ENCODE data around the gene CBX2. TPM values are rescaled to one million over a fixed set of nuclear protein-coding genes. Genes with fewer than 3 reads are reported as not detected.
A peak's percentile ranks its signal among the peaks of the same experiment; 100 is the strongest.

CBX2 gene
- polyA plus RNA-seq, 1 of the 3 experiments (the other 2 are of a cell fraction): 22.4 TPM

- CTCF ChIA-PET: interaction anchor here (0.6 to 14.7 kb wide), 33 partner anchors 11 to 274 kb away, joined by 3 to 274 read pairs (median 5); partner anchors contain the start of genes CBX2, CBX4 and CBX8
- Histone ChIP-seq H4K20me1 (ENCODE audit: insufficient read depth) (no peaks in the 10 kb centered on the region), H3F3A (replicated peaks; ENCODE audit: insufficient read depth) (peaks cover 19% of the 10 kb centered on the region), H3K36me3 (replicated peaks in 1 of 2; ENCODE audit: control insufficient read depth in 1 of 2, insufficient read depth in 2 of 2, low read length in 1 of 2) (no peaks in the 10 kb centered on the region), H3K4me3 (ENCODE audit: low read depth in 2 of 2, low read length in 1 of 2) (no peak overlapping the region), H3K9me3 (no peaks in the 10 kb centered on the region), H2AFZ (ENCODE audit: low read depth) (no peak overlapping the region), H3K4me1 (ENCODE audit: control insufficient read depth in 1 of 2, insufficient read depth in 2 of 2, low read depth in 1 of 2, low read length in 1 of 2) (peaks cover 15 to 35% of the 10 kb centered on the region in 2 experiments), H3K79me2 (ENCODE audit: insufficient read depth) (no peaks in the 10 kb centered on the region), H3K9ac (no peak overlapping the region), H3K9me2 (no peaks in the 10 kb centered on the region), H3K4me2 (no peak overlapping the region), H3K27ac (ENCODE audit: low read depth in 2 of 2, low read length in 1 of 2) (no peak overlapping the region; a peak in 1 of 4 replicates), H3K27me3 (ENCODE audit: insufficient read depth) (peaks cover 56% of the 10 kb centered on the region)
- POLR2A ChIA-PET: interaction anchor here (0.5 to 6.9 kb wide), 5 partner anchors 12 to 165 kb away, joined by 3 to 93 read pairs (median 5); partner anchors contain the start of genes CBX2, CBX4 and CBX8
- WGBS (ENCODE audit: low lambda C conversion rate): 94% methylated on average over 19 of the region's 20 CpGs
- no peak for TF ChIP-seq EP300 (IDR thresholded peaks at IDR 0.05; ENCODE audit: borderline replicate concordance in 1 of 2, low read depth in 1 of 2, low read length in 1 of 2)
- TF ChIP-seq GATA2 (CRISPR knock-in tag; IDR thresholded peaks at IDR 0.05): no peak
- TF ChIP-seq IRF3 (IDR thresholded peaks at IDR 0.05; ENCODE audit: low read depth, low read length): no peak
- TF ChIP-seq, protein P1, sequence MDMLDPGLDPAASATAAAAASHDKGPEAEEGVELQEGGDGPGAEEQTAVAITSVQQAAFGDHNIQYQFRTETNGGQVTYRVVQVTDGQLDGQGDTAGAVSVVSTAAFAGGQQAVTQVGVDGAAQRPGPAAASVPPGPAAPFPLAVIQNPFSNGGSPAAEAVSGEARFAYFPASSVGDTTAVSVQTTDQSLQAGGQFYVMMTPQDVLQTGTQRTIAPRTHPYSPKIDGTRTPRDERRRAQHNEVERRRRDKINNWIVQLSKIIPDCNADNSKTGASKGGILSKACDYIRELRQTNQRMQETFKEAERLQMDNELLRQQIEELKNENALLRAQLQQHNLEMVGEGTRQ (IDR thresholded peaks at IDR 0.05; ENCODE audit: borderline replicate concordance, low read depth, low read length): no peak
- TF ChIP-seq FOXM1 (IDR thresholded peaks at IDR 0.05; ENCODE audit: low read depth): no peak
- TF ChIP-seq RAD21 (IDR thresholded peaks at IDR 0.05; ENCODE audit: low read length): peak; percentile 83
- TF ChIP-seq, protein P2, sequence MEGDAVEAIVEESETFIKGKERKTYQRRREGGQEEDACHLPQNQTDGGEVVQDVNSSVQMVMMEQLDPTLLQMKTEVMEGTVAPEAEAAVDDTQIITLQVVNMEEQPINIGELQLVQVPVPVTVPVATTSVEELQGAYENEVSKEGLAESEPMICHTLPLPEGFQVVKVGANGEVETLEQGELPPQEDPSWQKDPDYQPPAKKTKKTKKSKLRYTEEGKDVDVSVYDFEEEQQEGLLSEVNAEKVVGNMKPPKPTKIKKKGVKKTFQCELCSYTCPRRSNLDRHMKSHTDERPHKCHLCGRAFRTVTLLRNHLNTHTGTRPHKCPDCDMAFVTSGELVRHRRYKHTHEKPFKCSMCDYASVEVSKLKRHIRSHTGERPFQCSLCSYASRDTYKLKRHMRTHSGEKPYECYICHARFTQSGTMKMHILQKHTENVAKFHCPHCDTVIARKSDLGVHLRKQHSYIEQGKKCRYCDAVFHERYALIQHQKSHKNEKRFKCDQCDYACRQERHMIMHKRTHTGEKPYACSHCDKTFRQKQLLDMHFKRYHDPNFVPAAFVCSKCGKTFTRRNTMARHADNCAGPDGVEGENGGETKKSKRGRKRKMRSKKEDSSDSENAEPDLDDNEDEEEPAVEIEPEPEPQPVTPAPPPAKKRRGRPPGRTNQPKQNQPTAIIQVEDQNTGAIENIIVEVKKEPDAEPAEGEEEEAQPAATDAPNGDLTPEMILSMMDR (IDR thresholded peaks at IDR 0.05): peak; percentile 26; the same call in 1 of the 2 replicates
- TF ChIP-seq, protein P3, sequence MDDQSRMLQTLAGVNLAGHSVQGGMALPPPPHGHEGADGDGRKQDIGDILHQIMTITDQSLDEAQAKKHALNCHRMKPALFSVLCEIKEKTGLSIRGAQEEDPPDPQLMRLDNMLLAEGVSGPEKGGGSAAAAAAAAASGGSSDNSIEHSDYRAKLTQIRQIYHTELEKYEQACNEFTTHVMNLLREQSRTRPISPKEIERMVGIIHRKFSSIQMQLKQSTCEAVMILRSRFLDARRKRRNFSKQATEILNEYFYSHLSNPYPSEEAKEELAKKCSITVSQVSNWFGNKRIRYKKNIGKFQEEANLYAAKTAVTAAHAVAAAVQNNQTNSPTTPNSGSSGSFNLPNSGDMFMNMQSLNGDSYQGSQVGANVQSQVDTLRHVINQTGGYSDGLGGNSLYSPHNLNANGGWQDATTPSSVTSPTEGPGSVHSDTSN (IDR thresholded peaks at IDR 0.05): no peak
- no peak for TF ChIP-seq SIN3A (IDR thresholded peaks at IDR 0.05; ENCODE audit: borderline replicate concordance, low read depth, low read length)
- peak; percentile 57; the same call in 1 of the 2 replicates for TF ChIP-seq SMC3 (IDR thresholded peaks at IDR 0.05; ENCODE audit: low read depth, low read length)
- TF ChIP-seq CHD2 (IDR thresholded peaks at IDR 0.05; ENCODE audit: low read length, partially characterized antibody): peak; percentile 30
- TF ChIP-seq, protein P4, sequence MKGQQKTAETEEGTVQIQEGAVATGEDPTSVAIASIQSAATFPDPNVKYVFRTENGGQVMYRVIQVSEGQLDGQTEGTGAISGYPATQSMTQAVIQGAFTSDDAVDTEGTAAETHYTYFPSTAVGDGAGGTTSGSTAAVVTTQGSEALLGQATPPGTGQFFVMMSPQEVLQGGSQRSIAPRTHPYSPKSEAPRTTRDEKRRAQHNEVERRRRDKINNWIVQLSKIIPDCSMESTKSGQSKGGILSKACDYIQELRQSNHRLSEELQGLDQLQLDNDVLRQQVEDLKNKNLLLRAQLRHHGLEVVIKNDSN (IDR thresholded peaks at IDR 0.05; ENCODE audit: borderline replicate concordance, low read depth): no peak
- TF ChIP-seq TCF12 (IDR thresholded peaks at IDR 0.05): no peak
- no peak for TF ChIP-seq TAF1 (IDR thresholded peaks at IDR 0.05; ENCODE audit: borderline replicate concordance, low read depth, low read length)
- TF ChIP-seq, protein P5, sequence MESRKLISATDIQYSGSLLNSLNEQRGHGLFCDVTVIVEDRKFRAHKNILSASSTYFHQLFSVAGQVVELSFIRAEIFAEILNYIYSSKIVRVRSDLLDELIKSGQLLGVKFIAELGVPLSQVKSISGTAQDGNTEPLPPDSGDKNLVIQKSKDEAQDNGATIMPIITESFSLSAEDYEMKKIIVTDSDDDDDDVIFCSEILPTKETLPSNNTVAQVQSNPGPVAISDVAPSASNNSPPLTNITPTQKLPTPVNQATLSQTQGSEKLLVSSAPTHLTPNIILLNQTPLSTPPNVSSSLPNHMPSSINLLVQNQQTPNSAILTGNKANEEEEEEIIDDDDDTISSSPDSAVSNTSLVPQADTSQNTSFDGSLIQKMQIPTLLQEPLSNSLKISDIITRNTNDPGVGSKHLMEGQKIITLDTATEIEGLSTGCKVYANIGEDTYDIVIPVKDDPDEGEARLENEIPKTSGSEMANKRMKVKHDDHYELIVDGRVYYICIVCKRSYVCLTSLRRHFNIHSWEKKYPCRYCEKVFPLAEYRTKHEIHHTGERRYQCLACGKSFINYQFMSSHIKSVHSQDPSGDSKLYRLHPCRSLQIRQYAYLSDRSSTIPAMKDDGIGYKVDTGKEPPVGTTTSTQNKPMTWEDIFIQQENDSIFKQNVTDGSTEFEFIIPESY (IDR thresholded peaks at IDR 0.05; ENCODE audit: borderline replicate concordance, low read depth): no peak
- no peak for DNase-seq
Measured at GRCh38 chr17:79808763-79809529, 31.0 kb downstream of the CBX2 start.

Data from SK-N-SH (cell line).